PFSK-1 (cell line): Measurements from ENCODE around the gene CTNNA3.

Experiments used
- FOXP2 ChIP-seq: optimal IDR thresholded peaks from 2 replicates; pipeline ENCODE3; 2011; ENCODE audit warnings: borderline replicate concordance, control low read depth, inconsistent platforms; ENCODE audit not compliant: insufficient read depth; ENCODE audit errors: extremely low read length, extremely low read depth
- POLR2AphosphoS5 ChIP-seq: IDR thresholded peaks from 2 replicates; pipeline ENCODE4 v1.6.1; 2012; ENCODE audit warnings: low read depth, mild to moderate bottlenecking, control low read depth, low read length, moderate library complexity
- SIN3A ChIP-seq: IDR thresholded peaks from 2 replicates; pipeline ENCODE4 v1.6.1; 2012; ENCODE audit warnings: mild to moderate bottlenecking, low read length, moderate library complexity, borderline replicate concordance; ENCODE audit not compliant: insufficient read depth
- TAF1 ChIP-seq: IDR thresholded peaks from 2 replicates; pipeline ENCODE4 v1.6.1; 2012; ENCODE audit warnings: low read length, control low read depth, borderline replicate concordance; ENCODE audit not compliant: insufficient read depth
- TF ChIP-seq, protein P1 (sequence below), 2 experiments: IDR thresholded peaks; 2 replicates each; pipeline versions ENCODE4 v1.6.1 to v1.8.0; 2011 to 2012; ENCODE audit warnings: low read depth in 2 of 2, low read length in 2 of 2, control low read depth in 1 of 2, inconsistent platforms in 1 of 2, mild to moderate bottlenecking in 1 of 2, moderate library complexity in 1 of 2; ENCODE audit not compliant: insufficient read depth in 1 of 2

The CTNNA3 gene

DNA sequence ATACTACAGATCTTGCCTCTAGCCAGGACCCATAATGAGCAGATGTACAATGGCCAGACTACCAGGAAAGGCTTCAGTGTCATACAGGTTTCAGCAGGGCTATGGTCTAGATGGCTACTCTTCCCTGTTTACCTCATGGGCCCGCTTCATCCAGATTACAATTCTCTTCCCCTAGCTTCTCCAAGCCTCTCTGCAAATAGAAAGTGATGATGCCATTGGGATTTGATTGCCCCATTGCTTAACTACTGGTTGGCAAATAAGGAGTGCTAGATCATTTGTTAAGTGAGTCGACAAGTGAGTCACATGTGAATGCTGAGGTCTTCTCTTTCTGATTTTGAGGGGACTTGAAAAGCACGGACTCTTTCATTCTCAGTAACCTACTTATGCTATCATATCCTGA is 1131.7 kb downstream of the CTNNA3 start:
- TF ChIP-seq SIN3A = no peak
- TF ChIP-seq TAF1 = no peak
- TF ChIP-seq POLR2AphosphoS5 = no peak
- no peak for TF ChIP-seq FOXP2
- TF ChIP-seq, protein P1, sequence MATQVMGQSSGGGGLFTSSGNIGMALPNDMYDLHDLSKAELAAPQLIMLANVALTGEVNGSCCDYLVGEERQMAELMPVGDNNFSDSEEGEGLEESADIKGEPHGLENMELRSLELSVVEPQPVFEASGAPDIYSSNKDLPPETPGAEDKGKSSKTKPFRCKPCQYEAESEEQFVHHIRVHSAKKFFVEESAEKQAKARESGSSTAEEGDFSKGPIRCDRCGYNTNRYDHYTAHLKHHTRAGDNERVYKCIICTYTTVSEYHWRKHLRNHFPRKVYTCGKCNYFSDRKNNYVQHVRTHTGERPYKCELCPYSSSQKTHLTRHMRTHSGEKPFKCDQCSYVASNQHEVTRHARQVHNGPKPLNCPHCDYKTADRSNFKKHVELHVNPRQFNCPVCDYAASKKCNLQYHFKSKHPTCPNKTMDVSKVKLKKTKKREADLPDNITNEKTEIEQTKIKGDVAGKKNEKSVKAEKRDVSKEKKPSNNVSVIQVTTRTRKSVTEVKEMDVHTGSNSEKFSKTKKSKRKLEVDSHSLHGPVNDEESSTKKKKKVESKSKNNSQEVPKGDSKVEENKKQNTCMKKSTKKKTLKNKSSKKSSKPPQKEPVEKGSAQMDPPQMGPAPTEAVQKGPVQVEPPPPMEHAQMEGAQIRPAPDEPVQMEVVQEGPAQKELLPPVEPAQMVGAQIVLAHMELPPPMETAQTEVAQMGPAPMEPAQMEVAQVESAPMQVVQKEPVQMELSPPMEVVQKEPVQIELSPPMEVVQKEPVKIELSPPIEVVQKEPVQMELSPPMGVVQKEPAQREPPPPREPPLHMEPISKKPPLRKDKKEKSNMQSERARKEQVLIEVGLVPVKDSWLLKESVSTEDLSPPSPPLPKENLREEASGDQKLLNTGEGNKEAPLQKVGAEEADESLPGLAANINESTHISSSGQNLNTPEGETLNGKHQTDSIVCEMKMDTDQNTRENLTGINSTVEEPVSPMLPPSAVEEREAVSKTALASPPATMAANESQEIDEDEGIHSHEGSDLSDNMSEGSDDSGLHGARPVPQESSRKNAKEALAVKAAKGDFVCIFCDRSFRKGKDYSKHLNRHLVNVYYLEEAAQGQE (IDR thresholded peaks at IDR 0.05; ENCODE audit: insufficient read depth in 1 of 2, low read depth in 2 of 2, low read length in 2 of 2) = no peak

DNA sequence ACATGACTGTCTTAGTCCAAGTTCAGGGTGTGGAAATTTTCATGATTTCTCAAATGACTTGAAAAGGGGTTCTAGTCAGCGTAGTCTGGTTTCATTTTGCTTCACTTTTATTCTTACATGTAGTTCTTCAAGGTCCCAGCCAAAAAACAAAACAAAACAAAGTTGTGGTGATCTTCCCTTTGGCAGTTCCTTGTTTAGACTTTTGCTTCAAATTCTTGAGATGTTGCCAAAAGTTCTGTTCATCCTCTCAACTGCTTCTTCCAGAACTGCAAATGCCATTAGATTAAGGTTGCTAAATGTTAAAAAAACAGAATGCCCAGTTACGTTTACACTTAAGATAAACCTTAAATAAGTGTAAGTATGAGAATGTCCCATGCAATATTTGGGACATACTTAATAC is 1140.9 kb downstream of the CTNNA3 start:
- TF ChIP-seq, protein P1 (IDR thresholded peaks at IDR 0.05; ENCODE audit: insufficient read depth in 1 of 2, low read depth in 2 of 2, low read length in 2 of 2) = no peak
- TF ChIP-seq TAF1 (no peak), POLR2AphosphoS5 (no peak), FOXP2 (no peak), SIN3A (no peak)

DNA sequence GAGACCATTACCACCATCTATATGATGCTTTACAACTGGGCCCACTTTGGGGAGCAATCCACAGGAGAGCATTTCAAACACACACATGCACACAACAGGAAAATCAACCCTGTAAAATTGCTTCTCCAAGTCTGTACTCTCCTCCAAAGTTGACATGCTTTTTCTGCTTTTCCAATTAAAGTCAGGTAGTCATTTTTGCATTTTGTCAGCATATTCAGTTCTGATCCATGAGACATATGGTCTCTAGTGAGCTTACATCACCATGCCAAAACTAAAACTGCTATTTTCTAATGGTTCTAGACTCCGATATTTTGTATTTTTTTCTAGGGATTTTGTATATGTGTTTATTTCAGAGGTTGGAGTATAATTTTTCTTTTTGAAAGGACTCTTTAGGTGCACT is 1143.7 kb downstream of the CTNNA3 start:
- TF ChIP-seq TAF1 = no peak
- no peak for TF ChIP-seq FOXP2
- TF ChIP-seq, protein P1 (IDR thresholded peaks at IDR 0.05; ENCODE audit: insufficient read depth in 1 of 2, low read depth in 2 of 2, low read length in 2 of 2) = no peak
- no peak for TF ChIP-seq SIN3A
- TF ChIP-seq POLR2AphosphoS5 = no peak

DNA sequence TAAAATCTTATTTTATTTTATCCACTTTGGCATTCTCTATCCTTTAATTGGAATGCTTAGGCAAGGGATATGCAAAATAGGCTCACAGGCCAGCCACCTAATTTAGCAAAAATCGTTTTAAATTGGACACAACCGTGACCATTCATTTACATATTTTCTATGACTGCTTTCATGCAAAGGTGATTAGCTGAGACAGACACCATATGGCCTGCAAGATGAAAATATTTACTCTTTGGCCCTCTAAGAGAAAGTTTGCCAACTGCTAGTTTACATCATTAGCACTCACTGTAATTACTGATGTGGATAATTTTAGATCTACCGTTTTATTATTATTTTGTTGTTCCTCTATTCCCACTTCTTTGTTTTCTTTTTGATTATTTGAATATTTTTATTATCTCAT is 1145.6 kb downstream of the CTNNA3 start:
- TF ChIP-seq POLR2AphosphoS5 (no peak), FOXP2 (no peak), SIN3A (no peak), TAF1 (no peak)
- TF ChIP-seq, protein P1 (IDR thresholded peaks at IDR 0.05; ENCODE audit: insufficient read depth in 1 of 2, low read depth in 2 of 2, low read length in 2 of 2) = no peak

DNA sequence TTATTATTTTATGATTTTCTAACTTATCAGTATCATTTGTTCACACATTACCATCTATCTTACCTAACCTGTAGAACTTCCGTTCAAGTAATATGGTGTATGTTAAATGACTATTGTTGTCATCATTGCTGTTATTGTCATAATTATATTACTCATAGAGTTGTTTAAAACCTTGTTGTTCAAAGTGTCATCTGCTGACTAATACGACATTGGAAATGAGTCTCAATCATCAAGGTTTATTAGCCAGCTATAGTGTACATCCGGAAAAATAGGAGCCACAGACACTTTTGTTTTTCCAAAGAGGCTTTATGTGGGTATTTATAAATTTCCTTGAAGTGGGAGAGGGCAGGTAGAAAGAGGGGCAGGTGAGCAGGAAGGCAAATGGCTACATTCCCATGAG is 1157.1 kb downstream of the CTNNA3 start:
- no peak for TF ChIP-seq TAF1
- TF ChIP-seq SIN3A = no peak
- TF ChIP-seq, protein P1 (IDR thresholded peaks at IDR 0.05; ENCODE audit: insufficient read depth in 1 of 2, low read depth in 2 of 2, low read length in 2 of 2) = no peak
- no peak for TF ChIP-seq FOXP2
- TF ChIP-seq POLR2AphosphoS5 = no peak
